Gastroesophageal sphincter (tissue), 3 donors: Measurements from ENCODE around the gene BTBD16.

Experiments
- CTCF ChIP-seq, 4 experiments: fragments of 200-600 bp in 2 of 4; fragments of 450-650 bp in 2 of 4; sonication (generic) in 1 of 4; IDR thresholded peaks; one replicate each; pipeline ENCODE4 v1.5.1; 2017 to 2019; ENCODE audit warnings: antibody characterized with exemption in 4 of 4, mild to moderate bottlenecking in 2 of 4, moderate library complexity in 2 of 4
- POLR2A ChIP-seq, 2 donors: fragments of 450-650 bp; IDR thresholded peaks; one replicate each; pipeline ENCODE4 v1.6.1; 2017; ENCODE audit warnings: antibody characterized with exemption in 2 of 2, mild to moderate bottlenecking in 2 of 2, moderate library complexity in 1 of 2

- no peak for TF ChIP-seq POLR2A (IDR thresholded peaks at IDR 0.05)
- TF ChIP-seq CTCF (IDR thresholded peaks at IDR 0.05) = no peak
Measured at GRCh38 chr10:122290833-122291532, 19.9 kb downstream of the BTBD16 start.
